Stimulated activated CD4-positive, alpha-beta T cell treated with anti-CD3 and anti-CD28 coated beads, Interleukin-12 subunit alpha, Interleukin-12 subunit beta, amount 100 ng/mL, for 4 hours (primary cell): ENCODE data around the gene KCNQ1.

Experiments used
- DNase-seq: peaks from one replicate; pipeline ENCODE4 v3.0.0-alpha.2; 2020

Gene KCNQ1

GRCh38 chr11:2559527-2560311 is 114.9 kb downstream of the KCNQ1 start:
- DNase-seq: no peak

GRCh38 chr11:2561696-2562581 is 117.1 kb downstream of the KCNQ1 start:
- DNase-seq: no peak

- DNase-seq: no peak
Observed at GRCh38 chr11:2562890-2563212, 118.0 kb downstream of the KCNQ1 start.

GRCh38 chr11:2563213-2564007 is 118.6 kb downstream of the KCNQ1 start:
- no peak for DNase-seq

GRCh38 chr11:2564008-2564530 is 119.3 kb downstream of the KCNQ1 start:
- DNase-seq: no peak

- no peak for DNase-seq
Observed at GRCh38 chr11:2564588-2565425, 120.0 kb downstream of the KCNQ1 start.

- no peak for DNase-seq
Observed at GRCh38 chr11:2565447-2566222, 120.8 kb downstream of the KCNQ1 start.

- DNase-seq: no peak
Observed at GRCh38 chr11:2566223-2567025, 121.6 kb downstream of the KCNQ1 start.

GRCh38 chr11:2567026-2567671 is 122.3 kb downstream of the KCNQ1 start:
- no peak for DNase-seq

GRCh38 chr11:2569321-2569721 is 124.5 kb downstream of the KCNQ1 start:
- no peak for DNase-seq

- no peak for DNase-seq
Observed at GRCh38 chr11:2569731-2570210, 125.0 kb downstream of the KCNQ1 start.

- no peak for DNase-seq
Observed at GRCh38 chr11:2570211-2570811, 125.5 kb downstream of the KCNQ1 start.

GRCh38 chr11:2570841-2571597 is 126.2 kb downstream of the KCNQ1 start:
- no peak for DNase-seq

- DNase-seq: no peak
Observed at GRCh38 chr11:2571598-2572281, 126.9 kb downstream of the KCNQ1 start.

GRCh38 chr11:2572491-2573239 is 127.9 kb downstream of the KCNQ1 start:
- DNase-seq: no peak

- no peak for DNase-seq
Observed at GRCh38 chr11:2573240-2574042, 128.6 kb downstream of the KCNQ1 start.
